ENCODE measurements around the gene C16orf74.

- TF ChIP-seq CTCF (IDR thresholded peaks at IDR 0.05; ENCODE audit: poor library complexity) (peak; percentile 29), EZH2 (IDR thresholded peaks at IDR 0.05; ENCODE audit: borderline replicate concordance) (no peak), EZH2phosphoT487 (IDR thresholded peaks at IDR 0.05; ENCODE audit: low read depth, severe bottlenecking, unreplicated experiment) (no peak)
Observed at GRCh38 chr16:85752511-85753420, 1.9 kb upstream of the C16orf74 start.
